Activated T-helper 1 cell treated with Interleukin-2 at 50 U/mL for 16 hours (primary cell): Measurements from ENCODE around the gene MORN4.

ENCODE experiments used
- DNase-seq: peaks from one replicate; pipeline ENCODE4 v3.0.0-alpha.2; 2020; ENCODE audit warnings: low read depth

The MORN4 gene

GRCh38 chr10:97573021-97573420 is 60.3 kb downstream of the MORN4 start:
- DNase-seq, result no peak

GRCh38 chr10:97572214-97572989 is 60.9 kb downstream of the MORN4 start, which contains the start of gene ANKRD2:
Gene ANKRD2, plus strand, starts transcription at chr10:97572779. Its CDS starts 10 bp downstream, at chr10:97572789.
- peak; percentile 13 for DNase-seq

DNA sequence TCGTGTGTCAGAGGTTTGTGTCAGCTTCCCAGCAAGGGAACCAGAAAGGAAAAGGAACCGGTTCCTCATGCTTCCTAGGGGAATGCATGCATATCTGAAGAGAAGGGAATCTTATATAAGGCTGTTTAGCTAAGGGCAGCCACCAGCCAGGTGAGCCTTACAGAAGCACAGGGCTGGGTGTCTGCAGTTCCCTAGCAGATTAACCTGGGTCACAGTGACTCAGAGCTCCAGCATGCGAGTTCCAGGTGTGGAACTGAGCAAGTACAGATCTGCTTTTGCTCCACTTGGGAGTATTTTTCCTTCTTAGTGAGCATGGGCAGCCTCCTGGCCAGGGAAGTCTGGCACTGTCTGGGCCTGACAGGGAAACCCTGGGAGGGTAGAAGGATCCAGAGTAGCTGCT is 61.7 kb downstream of the MORN4 start:
- DNase-seq, result no peak

- DNase-seq, result no peak
These were observed 62.4 kb downstream of the MORN4 start for GRCh38 chr10:97570789-97571471.

DNA sequence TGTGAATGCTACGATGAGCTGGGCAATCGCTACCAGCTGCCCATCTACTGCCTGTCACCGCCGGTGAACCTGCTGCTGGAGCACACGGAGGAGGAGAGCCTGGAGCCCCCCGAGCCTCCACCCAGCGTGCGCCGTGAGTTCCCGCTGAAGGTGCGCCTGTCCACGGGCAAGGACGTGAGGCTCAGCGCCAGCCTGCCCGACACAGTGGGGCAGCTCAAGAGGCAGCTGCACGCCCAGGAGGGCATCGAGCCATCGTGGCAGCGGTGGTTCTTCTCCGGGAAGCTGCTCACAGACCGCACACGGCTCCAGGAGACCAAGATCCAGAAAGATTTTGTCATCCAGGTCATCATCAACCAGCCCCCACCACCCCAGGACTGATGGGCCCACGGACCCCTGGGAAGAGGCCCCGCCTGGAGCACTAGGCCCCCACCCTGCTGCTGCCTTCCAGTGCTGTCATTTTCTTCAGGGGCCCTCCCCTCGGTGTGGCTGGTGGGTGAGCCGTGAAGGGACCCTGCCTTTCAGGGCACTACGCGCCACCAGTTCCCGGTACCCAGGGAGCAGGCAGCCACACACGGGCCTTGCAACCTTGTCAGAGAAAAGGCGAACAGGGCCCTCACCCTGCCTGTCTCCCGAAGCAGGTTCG is 63.0 kb downstream of the MORN4 start:
- no peak for DNase-seq

DNA sequence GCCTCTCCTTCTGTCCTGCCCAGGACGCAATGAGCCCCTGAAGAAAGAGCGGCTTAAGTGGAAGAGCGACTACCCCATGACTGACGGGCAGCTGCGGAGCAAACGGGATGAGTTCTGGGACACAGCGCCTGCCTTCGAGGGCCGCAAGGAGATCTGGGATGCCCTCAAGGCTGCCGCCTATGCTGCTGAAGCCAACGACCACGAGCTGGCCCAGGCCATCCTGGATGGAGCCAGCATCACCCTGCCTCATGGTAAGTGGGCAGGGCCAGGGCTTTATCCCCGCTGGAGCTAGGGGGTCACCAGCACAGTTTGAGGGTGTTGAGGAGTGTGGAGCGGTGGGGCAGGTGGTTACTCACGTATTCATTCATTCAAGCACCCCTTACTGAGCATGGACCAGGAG is 65.4 kb downstream of the MORN4 start:
- no peak for DNase-seq

DNA sequence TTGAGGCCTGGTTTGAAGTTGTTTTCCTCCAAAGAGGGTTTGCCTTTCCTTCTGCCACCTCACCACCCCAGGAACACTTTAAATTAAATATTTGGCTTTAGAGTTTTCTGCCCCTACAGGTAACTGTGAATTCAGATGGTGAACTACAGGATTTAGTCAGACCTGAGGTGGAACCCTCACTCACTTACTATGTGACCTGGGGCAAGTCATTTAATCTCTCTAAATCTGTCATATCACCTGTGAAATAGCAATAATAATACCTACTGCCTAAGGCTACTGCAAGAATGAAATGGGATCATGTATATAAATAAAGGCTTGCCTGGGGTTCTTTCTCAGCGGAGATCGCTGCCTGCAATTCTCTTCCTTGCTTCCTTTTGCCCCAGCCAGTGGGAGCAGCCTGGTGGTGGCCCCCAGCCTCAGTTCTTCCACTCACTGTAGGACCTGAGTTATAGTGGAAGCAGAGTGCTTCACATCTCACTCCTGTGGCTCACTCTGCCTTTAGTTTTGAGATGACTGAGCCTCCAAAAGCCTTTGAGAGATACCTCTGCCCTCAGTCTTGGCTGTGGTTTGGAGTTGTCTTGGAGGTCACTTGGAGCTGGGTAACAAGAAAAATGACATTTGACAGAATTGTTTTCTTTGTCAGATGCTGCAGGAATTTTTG is 66.8 kb downstream of the MORN4 start:
- DNase-seq, result no peak

- DNase-seq, result no peak
These were observed 68.5 kb downstream of the MORN4 start for GRCh38 chr10:97564776-97565175.
